ENCODE results near the gene ISL2. TPM values are rescaled to one million over a fixed set of nuclear protein-coding genes. Genes with fewer than 3 reads are reported as not detected.

ISL2 gene
- total and polyA plus RNA-seq, 4 donors, result 0.22 to 0.86 (median 0.38) TPM; not detected in 1

- H3K4me3 ChIP-seq, result no peak overlapping the region
These were observed 4.3 kb downstream of the ISL2 start for GRCh38 chr15:76340803-76341365.

DNA sequence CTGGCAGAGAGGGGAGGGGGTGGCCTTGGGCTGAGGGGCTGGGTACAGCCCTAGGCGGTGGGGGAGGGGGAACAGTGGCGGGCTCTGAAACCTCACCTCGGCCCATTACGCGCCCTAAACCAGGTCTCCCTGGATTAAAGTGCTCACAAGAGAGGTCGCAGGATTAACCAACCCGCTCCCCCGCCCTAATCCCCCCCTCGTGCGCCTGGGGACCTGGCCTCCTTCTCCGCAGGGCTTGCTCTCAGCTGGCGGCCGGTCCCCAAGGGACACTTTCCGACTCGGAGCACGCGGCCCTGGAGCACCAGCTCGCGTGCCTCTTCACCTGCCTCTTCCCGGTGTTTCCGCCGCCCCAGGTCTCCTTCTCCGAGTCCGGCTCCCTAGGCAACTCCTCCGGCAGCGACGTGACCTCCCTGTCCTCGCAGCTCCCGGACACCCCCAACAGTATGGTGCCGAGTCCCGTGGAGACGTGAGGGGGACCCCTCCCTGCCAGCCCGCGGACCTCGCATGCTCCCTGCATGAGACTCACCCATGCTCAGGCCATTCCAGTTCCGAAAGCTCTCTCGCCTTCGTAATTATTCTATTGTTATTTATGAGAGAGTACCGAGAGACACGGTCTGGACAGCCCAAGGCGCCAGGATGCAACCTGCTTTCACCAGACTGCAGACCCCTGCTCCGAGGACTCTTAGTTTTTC, 4.9 kb downstream of the ISL2 start:
- Histone ChIP-seq H3K4me3 (no peak overlapping the region), H3K4me1 (ENCODE audit: control insufficient read depth in 5 of 5, insufficient read depth in 5 of 5, low read length in 5 of 5) (peaks cover 0 to 49% (median 21%) of the 10 kb centered on the region in 5 donors), H3K27me3 (ENCODE audit: control insufficient read depth in 3 of 3, insufficient read depth in 3 of 3, low read length in 2 of 3) (peaks cover 11 to 87% (median 77%) of the 10 kb centered on the region in 3 donors), H3K36me3 (ENCODE audit: control insufficient read depth in 4 of 4, insufficient read depth in 4 of 4, low read length in 4 of 4) (no peaks in the 10 kb centered on the region), H3K27ac (ENCODE audit: low read depth in 1 of 2, low read length in 1 of 2) (no peak overlapping the region), H3K9ac (ENCODE audit: insufficient read depth in 1 of 2, low read length in 2 of 2) (no peak overlapping the region), H3K9me3 (ENCODE audit: control insufficient read depth in 4 of 4, insufficient read depth in 3 of 4, low read length in 3 of 4) (peaks cover 0 to 23% (median 0%) of the 10 kb centered on the region in 4 donors)
- ATAC-seq (ENCODE audit: insufficient read depth, low FRiP score), result peak; percentile 5
- DNase-seq, result peak in 1 of 3 donors; percentile 8
- 3 to 9% methylated on average over 40 to 42 of the region's 42 CpGs for WGBS, 2 donors
- no peak for TF ChIP-seq CTCF (IDR thresholded peaks at IDR 0.05; ENCODE audit: control extremely low read depth, extremely low read depth)

More at GRCh38 chr15:76340803-76341365, 4.3 kb downstream of the ISL2 start:
- H3K4me1 ChIP-seq (ENCODE audit: control insufficient read depth in 5 of 5, insufficient read depth in 5 of 5, low read length in 5 of 5), result peaks cover 0 to 48% (median 17%) of the 10 kb centered on the region in 5 donors
- H3K36me3 ChIP-seq (ENCODE audit: control insufficient read depth in 4 of 4, insufficient read depth in 4 of 4, low read length in 4 of 4), result no peaks in the 10 kb centered on the region
- 4 to 8% methylated on average over 35 of the region's 35 CpGs for WGBS, 2 donors
- no peak for TF ChIP-seq CTCF (IDR thresholded peaks at IDR 0.05; ENCODE audit: control extremely low read depth, extremely low read depth)
- H3K27ac ChIP-seq (ENCODE audit: low read depth in 1 of 2, low read length in 1 of 2), result no peak overlapping the region
- no peak overlapping the region for H3K9ac ChIP-seq (ENCODE audit: insufficient read depth in 1 of 2, low read length in 2 of 2)
- peaks cover 11 to 91% (median 81%) of the 10 kb centered on the region in 3 donors for H3K27me3 ChIP-seq (ENCODE audit: control insufficient read depth in 3 of 3, insufficient read depth in 3 of 3, low read length in 2 of 3)
- peaks cover 0 to 22% (median 0%) of the 10 kb centered on the region in 4 donors for H3K9me3 ChIP-seq (ENCODE audit: control insufficient read depth in 4 of 4, insufficient read depth in 3 of 4, low read length in 3 of 4)
- ATAC-seq (ENCODE audit: insufficient read depth, low FRiP score) (no peak), DNase-seq (peak in 2 of 3 donors; percentile 14 to 35)

GRCh38 chr15:76342058-76342381, 5.4 kb downstream of the ISL2 start:
- ATAC-seq (ENCODE audit: insufficient read depth, low FRiP score) (no peak), DNase-seq (peak in 2 of 3 donors; percentile 18 to 21)
- no peak for TF ChIP-seq CTCF (IDR thresholded peaks at IDR 0.05; ENCODE audit: control extremely low read depth, extremely low read depth)
- no peak overlapping the region for H3K9ac ChIP-seq (ENCODE audit: insufficient read depth in 1 of 2, low read length in 2 of 2)
- H3K4me3 ChIP-seq, result no peak overlapping the region
- H3K27ac ChIP-seq (ENCODE audit: low read depth in 1 of 2, low read length in 1 of 2), result no peak overlapping the region
- H3K36me3 ChIP-seq (ENCODE audit: control insufficient read depth in 4 of 4, insufficient read depth in 4 of 4, low read length in 4 of 4), result no peaks in the 10 kb centered on the region
- peaks cover 13 to 86% (median 75%) of the 10 kb centered on the region in 3 donors for H3K27me3 ChIP-seq (ENCODE audit: control insufficient read depth in 3 of 3, insufficient read depth in 3 of 3, low read length in 2 of 3)
- H3K4me1 ChIP-seq (ENCODE audit: control insufficient read depth in 5 of 5, insufficient read depth in 5 of 5, low read length in 5 of 5), result peaks cover 0 to 50% (median 26%) of the 10 kb centered on the region in 5 donors
- 6 to 18% methylated on average over 20 of the region's 20 CpGs for WGBS, 2 donors
- peaks cover 0 to 23% (median 0%) of the 10 kb centered on the region in 4 donors for H3K9me3 ChIP-seq (ENCODE audit: control insufficient read depth in 4 of 4, insufficient read depth in 3 of 4, low read length in 3 of 4)

Data from lung (tissue), 12 donors.